Measurements from ENCODE around the gene NCAM1. TPM values are rescaled to one million over a fixed set of nuclear protein-coding genes. Genes with fewer than 3 reads are reported as not detected.

NCAM1 gene
- total RNA-seq, 1 experiment from 2014 or later = 5.9 TPM

- CTCF ChIA-PET = no interaction called here
Measured at GRCh38 chr11:113131036-113131775, 170.0 kb downstream of the NCAM1 start.

GRCh38 chr11:113133071-113133470 lies 171.9 kb downstream of the NCAM1 start:
- Mint-ChIP-seq H3K27me3 (ENCODE audit: low read depth) (no peaks in the 10 kb centered on the region), H3K36me3 (no peaks in the 10 kb centered on the region), H3K4me1 (peaks cover 6% of the 10 kb centered on the region), H3K9me3 (no peaks in the 10 kb centered on the region), H3K27ac (no peak overlapping the region), H3K4me3 (no peak overlapping the region)
- no peak for TF ChIP-seq ZNF396 (CRISPR knock-in tag; IDR thresholded peaks at IDR 0.05; ENCODE audit: borderline replicate concordance)
- no peak for TF ChIP-seq ZSCAN18 (CRISPR knock-in tag; IDR thresholded peaks at IDR 0.05)
- TF ChIP-seq HMGXB4 (CRISPR knock-in tag; IDR thresholded peaks at IDR 0.05) = no peak
- no peak for TF ChIP-seq ZNF423 (CRISPR knock-in tag; IDR thresholded peaks at IDR 0.05)
- TF ChIP-seq JAZF1 (CRISPR knock-in tag; IDR thresholded peaks at IDR 0.05) = no peak
- TF ChIP-seq ZNF512 (CRISPR knock-in tag; IDR thresholded peaks at IDR 0.05; ENCODE audit: borderline replicate concordance) = no peak
- CTCF ChIA-PET = no interaction called here
- POLR2A ChIA-PET = no interaction called here
- ATAC-seq (no peak), DNase-seq (ENCODE audit: low spot score) (no peak)

More at GRCh38 chr11:113131036-113131775, 170.0 kb downstream of the NCAM1 start:
- TF ChIP-seq ZNF219 (CRISPR knock-in tag; IDR thresholded peaks at IDR 0.05; ENCODE audit: borderline replicate concordance) = no peak
- no peak for TF ChIP-seq NR1H2 (CRISPR knock-in tag; IDR thresholded peaks at IDR 0.05)
- TF ChIP-seq TEAD4 (CRISPR knock-in tag; IDR thresholded peaks at IDR 0.05) = no peak
- no peak for TF ChIP-seq MLX (CRISPR knock-in tag; IDR thresholded peaks at IDR 0.05)
- TF ChIP-seq GRHL2 (CRISPR knock-in tag; IDR thresholded peaks at IDR 0.05; ENCODE audit: insufficient replicate concordance, severe bottlenecking) = no peak
- TF ChIP-seq IRF2 (CRISPR knock-in tag; IDR thresholded peaks at IDR 0.05; ENCODE audit: borderline replicate concordance, low read depth) = no peak
- TF ChIP-seq NFYB (CRISPR knock-in tag; conservative IDR thresholded peaks at IDR 0.05; ENCODE audit: low read depth) = no peak
- TF ChIP-seq USF1 (CRISPR knock-in tag; IDR thresholded peaks at IDR 0.05) = no peak
- no peak for TF ChIP-seq ZNF532 (CRISPR knock-in tag; IDR thresholded peaks at IDR 0.05; ENCODE audit: borderline replicate concordance)
- no peak for TF ChIP-seq CREB1 (CRISPR knock-in tag; IDR thresholded peaks at IDR 0.05)
- H3K36me3 Mint-ChIP-seq = no peaks in the 10 kb centered on the region
- ATAC-seq (no peak), DNase-seq (ENCODE audit: low spot score) (no peak)
- no peaks in the 10 kb centered on the region for H3K27me3 Mint-ChIP-seq (ENCODE audit: low read depth)
- H3K9me3 Mint-ChIP-seq = no peaks in the 10 kb centered on the region
- no peak overlapping the region for H3K4me3 Mint-ChIP-seq
- POLR2A ChIA-PET = no interaction called here
- H3K4me1 Mint-ChIP-seq = no peaks in the 10 kb centered on the region
- H3K27ac Mint-ChIP-seq = no peak overlapping the region
